ENCODE measurements around the gene ZBTB16.

ZBTB16 gene

DNA sequence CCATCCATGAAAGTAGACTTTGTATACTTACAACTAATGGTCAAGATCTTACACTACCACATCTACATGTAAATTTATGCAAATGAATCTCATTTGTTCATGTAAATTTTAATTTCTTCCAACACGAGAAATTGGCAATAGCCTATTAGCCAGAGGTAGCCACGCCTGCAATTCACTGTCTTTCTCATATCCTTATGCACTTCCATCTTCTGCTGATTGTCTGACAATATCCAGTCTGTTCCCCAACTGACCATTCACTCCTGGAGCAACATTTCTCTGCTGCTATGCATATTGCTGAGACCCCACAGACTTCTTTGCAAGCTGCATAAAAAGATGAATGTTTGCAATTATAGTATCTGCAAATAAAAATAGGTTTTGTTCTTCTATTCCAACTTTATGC, 239.2 kb downstream of the ZBTB16 start:
- no peak for DNase-seq (ENCODE audit: low read depth in 2 of 2)
- peak overlapping the region; percentile 69 to 70 for H3K4me3 ChIP-seq (replicated peaks in 1 of 2; ENCODE audit: low read depth in 2 of 2, low read length in 2 of 2)
- no peak for TF ChIP-seq CTCF (IDR thresholded peaks at IDR 0.05; ENCODE audit: low read depth, low read length)

Measured in cardiac fibroblast (primary cell).